CD4-positive, alpha-beta T cell (primary cell): ENCODE measurements around the gene HSPA1B. TPM values are rescaled to one million over a fixed set of nuclear protein-coding genes. Genes with fewer than 3 reads are reported as not detected.

ENCODE experiments used
- ATAC-seq: fragments of 200-7000 bp; cut with Tn5 transposase; one replicate; pipeline ENCODE4 v1.10.0; 2022; ENCODE audit warnings: mild to moderate bottlenecking; ENCODE audit not compliant: poor library complexity
- CTCF ChIA-PET: fragments of 350-600 bp; sonication (Branson Sonifier 250); formaldehyde crosslinking; loops from one replicate; lab custom pipeline; 2021; ENCODE audit warnings: antibody characterized with exemption, inconsistent platforms; lab: Charles Lee
- POLR2A ChIA-PET: fragments of 350-600 bp; sonication (Branson Sonifier 250); formaldehyde crosslinking; loops from one replicate; lab custom pipeline; 2021; ENCODE audit warnings: antibody characterized with exemption, inconsistent platforms; lab: Charles Lee
- DNase-seq, 14 experiments: peaks; one replicate each; pipeline ENCODE4 v3.0.0-alpha.2; 2013 to 2020; ENCODE audit warnings: mixed read lengths in 2 of 14
- H3K27ac ChIP-seq, 2 donors: one replicate each; pipeline versions ENCODE4 v1.5.1 to v1.7.0; 2013; ENCODE audit warnings: low read length in 2 of 2, low read depth in 1 of 2, mild to moderate bottlenecking in 1 of 2
- H3K27me3 ChIP-seq, 2 experiments: 1 replicate in 1 of 2; 2 replicates in 1 of 2; pipeline versions ENCODE4 v1.6.1 to v1.7.0; 2013; ENCODE audit warnings: low read length in 2 of 2, control low read depth in 1 of 2, mild to moderate bottlenecking in 1 of 2, moderate library complexity in 1 of 2; ENCODE audit not compliant: insufficient read depth in 2 of 2, control insufficient read depth in 1 of 2
- H3K36me3 ChIP-seq: one replicate; pipeline ENCODE4 v1.6.1; 2013; ENCODE audit warnings: low read length, control low read depth; ENCODE audit not compliant: insufficient read depth
- H3K4me1 ChIP-seq: one replicate; pipeline ENCODE4 v1.6.1; 2013; ENCODE audit warnings: low read length, control low read depth; ENCODE audit not compliant: insufficient read depth
- H3K4me3 ChIP-seq: one replicate; pipeline ENCODE4 v1.5.1; 2013; ENCODE audit warnings: mild to moderate bottlenecking, low read length, moderate library complexity
- H3K9me3 ChIP-seq, 2 experiments: 1 replicate in 1 of 2; 2 replicates in 1 of 2; pipeline versions ENCODE4 v1.6.1 to v1.7.0; 2013; ENCODE audit warnings: low read length in 2 of 2, mild to moderate bottlenecking in 2 of 2, control low read depth in 1 of 2, moderate library complexity in 1 of 2; ENCODE audit not compliant: control insufficient read depth in 1 of 2, insufficient read depth in 1 of 2
- H3K27ac Mint-ChIP-seq: one replicate; pipeline ENCODE4 v1.8.0; 2020; ENCODE audit warnings: mixed read lengths
- H3K27me3 Mint-ChIP-seq: one replicate; pipeline ENCODE4 v1.8.0; 2021; ENCODE audit warnings: mixed read lengths
- H3K36me3 Mint-ChIP-seq: one replicate; pipeline ENCODE4 v1.8.0; 2021; ENCODE audit warnings: low read depth, mixed read lengths
- H3K4me1 Mint-ChIP-seq: one replicate; pipeline ENCODE4 v1.8.0; 2021; ENCODE audit warnings: low read depth, mixed read lengths
- H3K4me3 Mint-ChIP-seq: one replicate; pipeline ENCODE4 v1.8.0; 2020; ENCODE audit warnings: mild to moderate bottlenecking, mixed read lengths
- H3K9me3 Mint-ChIP-seq: one replicate; pipeline ENCODE4 v1.8.0; 2020; ENCODE audit warnings: mixed read lengths
- intact Hi-C, 2 experiments: fragments of 100-400 bp; cut with DNase I in 1 of 2; cut with micrococcal nuclease in 1 of 2; formaldehyde crosslinking; loops; one replicate each; pipeline versions ENCODE4 v1.15.1 to v1.9.0; 2023 to 2025; cut with DNase I, micrococcal nuclease
- total RNA-seq, 174 experiments: library from RNA in 2 of 174; stranded (reverse) in 2 of 174; gene quantifications; one replicate each; pipeline ENCODE4 v1.2.3 and lab custom pipeline; 2021 to 2026
- TF ChIP-seq, protein P1 (sequence below): fragments of 200-600 bp; IDR thresholded peaks from one replicate; pipeline ENCODE4 v1.8.0; 2022; ENCODE audit warnings: antibody characterized with exemption, mild to moderate bottlenecking

HSPA1B gene
- total RNA-seq, 2 experiments from 2014 or later, result 8.3 to 9.8 TPM

DNA sequence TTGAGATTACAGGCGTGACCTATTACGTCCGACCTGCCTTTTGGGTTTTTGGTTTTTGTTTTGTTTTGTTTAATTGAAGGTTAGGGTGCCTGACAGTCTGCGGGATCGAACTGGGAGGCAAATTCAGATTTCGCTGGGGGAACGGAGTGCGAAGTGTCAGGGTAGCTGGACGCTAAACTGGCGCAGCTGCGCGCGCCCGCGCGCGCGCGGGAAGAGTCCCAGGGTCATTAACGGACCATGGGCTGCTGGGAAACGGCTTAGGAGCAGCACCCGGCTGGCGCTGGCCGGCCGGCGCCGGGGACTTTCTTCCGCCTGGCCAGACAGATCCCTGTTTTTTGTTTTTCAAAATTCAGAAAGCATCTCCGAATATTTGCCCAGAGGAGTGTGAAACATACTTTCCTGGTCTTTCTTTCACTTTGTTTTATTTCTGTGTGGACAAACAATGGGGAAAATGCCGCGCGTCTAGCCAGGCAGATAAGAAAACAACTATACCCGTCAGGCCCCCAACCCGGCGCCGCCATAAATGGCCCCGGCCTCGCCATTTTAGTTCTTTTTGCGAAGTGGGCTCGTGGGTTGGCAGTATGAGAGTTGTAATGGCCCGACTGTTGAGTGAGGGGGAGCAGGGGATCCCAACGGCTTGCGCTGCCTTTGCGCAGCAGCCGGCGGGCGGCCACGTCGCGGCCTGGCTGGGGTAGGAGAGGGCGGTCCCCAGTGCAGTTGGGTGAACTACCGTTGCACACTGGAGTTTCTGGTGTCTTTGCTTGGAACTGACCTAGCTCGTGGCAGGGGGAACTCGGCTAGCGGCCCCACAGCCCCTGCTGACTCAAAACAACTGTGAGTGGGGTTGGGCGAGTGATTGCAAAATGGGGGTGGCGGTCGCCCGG is 7.1 kb downstream of the HSPA1B start:
- intact Hi-C loops, result loop anchor here (1.0 to 10.0 kb wide), 6 partner anchors 28 to 294 kb away; partner anchors contain the start of genes DDAH2 (in 1 of the 2), LST1 (in 1 of the 2), LTB (in 1 of the 2) and NEU1 (in 1 of the 2)
- Mint-ChIP-seq H3K4me1 (peaks cover 60% of the 10 kb centered on the region), H3K27ac (peak overlapping the region; percentile 98), H3K9me3 (no peaks in the 10 kb centered on the region), H3K36me3 (peaks cover 51% of the 10 kb centered on the region), H3K27me3 (no peaks in the 10 kb centered on the region), H3K4me3 (peak overlapping the region; percentile 96)
- no peaks in the 10 kb centered on the region for H3K27me3 ChIP-seq
- ChIA-PET CTCF (interaction anchor here (0.9 to 1.2 kb wide), 2 partner anchors 16 to 44 kb away, joined by 3 read pairs; no protein-coding TSS in a partner anchor), POLR2A (interaction anchor here (0.7 to 3.7 kb wide), 18 partner anchors 7 to 637 kb away, joined by 3 to 36 read pairs (median 5); partner anchors contain the start of genes ABHD16A, BAG6, C6orf47 and DDAH2)
- H3K4me1 ChIP-seq, result peaks cover 66% of the 10 kb centered on the region
- H3K27ac ChIP-seq, result peak overlapping the region; percentile 97 to 98
- peak overlapping the region; percentile 94 for H3K4me3 ChIP-seq
- H3K9me3 ChIP-seq, result no peaks in the 10 kb centered on the region
- ATAC-seq, result peak; percentile 71
- peaks cover 32% of the 10 kb centered on the region for H3K36me3 ChIP-seq
- DNase-seq, result peak; percentile 72 to 89 (median 78)
- TF ChIP-seq, protein P1, sequence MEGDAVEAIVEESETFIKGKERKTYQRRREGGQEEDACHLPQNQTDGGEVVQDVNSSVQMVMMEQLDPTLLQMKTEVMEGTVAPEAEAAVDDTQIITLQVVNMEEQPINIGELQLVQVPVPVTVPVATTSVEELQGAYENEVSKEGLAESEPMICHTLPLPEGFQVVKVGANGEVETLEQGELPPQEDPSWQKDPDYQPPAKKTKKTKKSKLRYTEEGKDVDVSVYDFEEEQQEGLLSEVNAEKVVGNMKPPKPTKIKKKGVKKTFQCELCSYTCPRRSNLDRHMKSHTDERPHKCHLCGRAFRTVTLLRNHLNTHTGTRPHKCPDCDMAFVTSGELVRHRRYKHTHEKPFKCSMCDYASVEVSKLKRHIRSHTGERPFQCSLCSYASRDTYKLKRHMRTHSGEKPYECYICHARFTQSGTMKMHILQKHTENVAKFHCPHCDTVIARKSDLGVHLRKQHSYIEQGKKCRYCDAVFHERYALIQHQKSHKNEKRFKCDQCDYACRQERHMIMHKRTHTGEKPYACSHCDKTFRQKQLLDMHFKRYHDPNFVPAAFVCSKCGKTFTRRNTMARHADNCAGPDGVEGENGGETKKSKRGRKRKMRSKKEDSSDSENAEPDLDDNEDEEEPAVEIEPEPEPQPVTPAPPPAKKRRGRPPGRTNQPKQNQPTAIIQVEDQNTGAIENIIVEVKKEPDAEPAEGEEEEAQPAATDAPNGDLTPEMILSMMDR, result no peak

DNA sequence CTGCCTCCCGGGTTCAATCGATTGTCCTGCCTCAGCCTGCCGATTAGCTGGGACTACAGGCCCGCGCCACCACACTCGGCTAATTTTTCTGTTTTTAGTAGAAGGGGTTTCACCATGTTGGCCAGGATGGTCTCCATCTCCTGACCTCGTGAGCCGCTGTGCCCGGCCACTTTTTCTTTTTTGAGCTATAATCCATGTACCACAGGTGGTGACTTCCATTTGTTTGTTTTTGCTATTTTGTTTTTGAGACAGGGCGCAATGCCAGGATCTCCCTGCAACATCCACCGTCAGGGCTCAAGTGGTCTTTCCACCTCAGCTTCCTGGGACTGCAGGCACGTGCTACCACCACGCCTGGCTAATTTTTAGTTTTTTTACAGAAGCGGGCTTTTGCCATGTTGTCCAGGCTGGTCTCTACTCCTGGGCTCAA is 8.5 kb downstream of the HSPA1B start:
- ChIA-PET CTCF (interaction anchor here (0.6 to 1.3 kb wide), 4 partner anchors 9 to 1024 kb away, joined by 3 to 7 read pairs (median 3); partner anchors contain the start of gene HSPA1B), POLR2A (interaction anchor here (0.6 to 3.6 kb wide), 12 partner anchors 9 to 263 kb away, joined by 3 to 36 read pairs (median 4); partner anchors contain the start of genes ABHD16A, BAG6, C6orf47 and DDAH2)
- peaks cover 46% of the 10 kb centered on the region for H3K36me3 ChIP-seq
- H3K9me3 ChIP-seq, result no peaks in the 10 kb centered on the region
- peak overlapping the region; percentile 38 to 97 for H3K27ac ChIP-seq
- peaks cover 66% of the 10 kb centered on the region for H3K36me3 Mint-ChIP-seq
- peak overlapping the region; percentile 94 for H3K4me3 ChIP-seq
- intact Hi-C loops, result loop anchor here in 1 of 2 experiments (10.0 kb wide), 1 partner anchor 251 kb away; the partner anchor contains the start of genes LST1 and LTB
- ATAC-seq (no peak), DNase-seq (peak in 1 of 14 experiments; percentile 23)
- no peaks in the 10 kb centered on the region for H3K9me3 Mint-ChIP-seq
- peaks cover 46% of the 10 kb centered on the region for H3K4me1 Mint-ChIP-seq
- peaks cover 57% of the 10 kb centered on the region for H3K4me1 ChIP-seq
- TF ChIP-seq, protein P1, result no peak
- H3K27me3 ChIP-seq, result no peaks in the 10 kb centered on the region
- H3K27me3 Mint-ChIP-seq, result no peaks in the 10 kb centered on the region
- H3K4me3 Mint-ChIP-seq, result peak overlapping the region; percentile 96
- H3K27ac Mint-ChIP-seq, result peak overlapping the region; percentile 98
